Stomach smooth muscle (tissue), 2 donors: ENCODE results near the gene RFTN1.

Experiments
- H3K27ac ChIP-seq: one replicate; pipeline ENCODE4 v1.7.0; 2013; ENCODE audit warnings: mild to moderate bottlenecking, low read length, inconsistent platforms
- H3K27me3 ChIP-seq, 2 donors: one replicate each; pipeline ENCODE4 v1.7.0; 2013; ENCODE audit warnings: low read length in 2 of 2; ENCODE audit not compliant: insufficient read depth in 2 of 2, control insufficient read depth in 1 of 2
- H3K36me3 ChIP-seq, 2 donors: one replicate each; pipeline ENCODE4 v1.7.0; 2013; ENCODE audit warnings: low read length in 2 of 2; ENCODE audit not compliant: control insufficient read depth in 2 of 2, insufficient read depth in 2 of 2
- H3K4me1 ChIP-seq: one replicate; pipeline ENCODE4 v1.7.0; 2013; ENCODE audit warnings: low read length; ENCODE audit not compliant: control insufficient read depth, insufficient read depth
- H3K4me3 ChIP-seq, 2 donors: one replicate each; pipeline ENCODE4 v1.7.0; 2013; ENCODE audit warnings: low read length in 2 of 2
- H3K9ac ChIP-seq, 2 donors: one replicate each; pipeline ENCODE4 v1.7.0; 2013; ENCODE audit warnings: low read length in 2 of 2, mild to moderate bottlenecking in 1 of 2
- H3K9me3 ChIP-seq, 2 donors: one replicate each; pipeline ENCODE4 v1.7.0; 2013; ENCODE audit warnings: low read length in 2 of 2; ENCODE audit not compliant: control insufficient read depth in 2 of 2
- donor health status: healthy.
- donor health status: Pancreatic carcinoma.

The RFTN1 gene

GRCh38 chr3:16476636-16477035 lies 36.9 kb downstream of the RFTN1 start:
- no peaks in the 10 kb centered on the region for H3K9me3 ChIP-seq
- no peaks in the 10 kb centered on the region for H3K36me3 ChIP-seq
- no peak overlapping the region for H3K4me3 ChIP-seq
- no peak overlapping the region for H3K27ac ChIP-seq
- no peaks in the 10 kb centered on the region for H3K27me3 ChIP-seq
- no peaks in the 10 kb centered on the region for H3K4me1 ChIP-seq
- H3K9ac ChIP-seq = no peak overlapping the region

DNA sequence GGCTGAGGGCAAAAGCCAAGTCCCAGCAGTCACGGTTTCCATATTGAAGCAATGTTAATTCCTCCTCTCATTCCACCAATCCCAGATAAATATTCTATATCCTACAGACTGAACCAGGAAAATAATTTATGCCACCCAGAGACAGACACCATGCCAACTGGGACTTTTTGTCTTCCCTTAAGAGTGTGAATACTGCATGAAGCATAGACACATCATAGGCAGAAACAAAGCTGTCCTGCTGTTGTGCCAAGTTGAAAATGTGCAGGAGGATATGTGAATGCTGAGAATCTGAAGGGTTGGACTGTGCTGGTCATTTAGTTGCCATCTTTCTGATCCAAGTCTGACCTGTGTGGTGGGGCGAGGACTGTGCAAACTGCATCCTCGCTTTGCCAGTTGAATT lies 37.7 kb downstream of the RFTN1 start:
- no peaks in the 10 kb centered on the region for H3K4me1 ChIP-seq
- no peaks in the 10 kb centered on the region for H3K9me3 ChIP-seq
- no peak overlapping the region for H3K4me3 ChIP-seq
- no peaks in the 10 kb centered on the region for H3K27me3 ChIP-seq
- H3K9ac ChIP-seq = no peak overlapping the region
- H3K27ac ChIP-seq = no peak overlapping the region
- H3K36me3 ChIP-seq = no peaks in the 10 kb centered on the region

- Histone ChIP-seq H3K9me3 (peaks cover 0 to 5% of the 10 kb centered on the region in 2 donors), H3K27ac (no peak overlapping the region), H3K4me1 (no peaks in the 10 kb centered on the region), H3K9ac (no peak overlapping the region), H3K36me3 (no peaks in the 10 kb centered on the region), H3K4me3 (no peak overlapping the region), H3K27me3 (no peaks in the 10 kb centered on the region)
These were observed 38.6 kb downstream of the RFTN1 start for GRCh38 chr3:16474920-16475319.

GRCh38 chr3:16474216-16474615 lies 39.3 kb downstream of the RFTN1 start:
- H3K9ac ChIP-seq = no peak overlapping the region
- H3K4me3 ChIP-seq = no peak overlapping the region
- peaks cover 3 to 5% of the 10 kb centered on the region in 2 donors for H3K9me3 ChIP-seq
- H3K27ac ChIP-seq = no peak overlapping the region
- H3K4me1 ChIP-seq = peaks cover 3% of the 10 kb centered on the region
- H3K36me3 ChIP-seq = no peaks in the 10 kb centered on the region
- no peaks in the 10 kb centered on the region for H3K27me3 ChIP-seq

- no peak overlapping the region for H3K4me3 ChIP-seq
- no peak overlapping the region for H3K9ac ChIP-seq
- peaks cover 3 to 5% of the 10 kb centered on the region in 2 donors for H3K9me3 ChIP-seq
- no peaks in the 10 kb centered on the region for H3K36me3 ChIP-seq
- H3K27me3 ChIP-seq = no peaks in the 10 kb centered on the region
- H3K4me1 ChIP-seq = peaks cover 7% of the 10 kb centered on the region
- peak overlapping the region; percentile 18 for H3K27ac ChIP-seq
These were observed 40.9 kb downstream of the RFTN1 start for GRCh38 chr3:16472593-16472992.

GRCh38 chr3:16471897-16472296 lies 41.6 kb downstream of the RFTN1 start:
- no peak overlapping the region for H3K4me3 ChIP-seq
- no peak overlapping the region for H3K27ac ChIP-seq
- H3K36me3 ChIP-seq = no peaks in the 10 kb centered on the region
- H3K27me3 ChIP-seq = no peaks in the 10 kb centered on the region
- peaks cover 7% of the 10 kb centered on the region for H3K4me1 ChIP-seq
- no peak overlapping the region for H3K9ac ChIP-seq
- H3K9me3 ChIP-seq = peaks cover 3 to 5% of the 10 kb centered on the region in 2 donors

- Histone ChIP-seq H3K36me3 (no peaks in the 10 kb centered on the region), H3K9ac (no peak overlapping the region), H3K9me3 (peaks cover 3 to 5% of the 10 kb centered on the region in 2 donors), H3K4me3 (no peak overlapping the region), H3K27me3 (no peaks in the 10 kb centered on the region), H3K27ac (no peak overlapping the region), H3K4me1 (peaks cover 7% of the 10 kb centered on the region)
These were observed 42.9 kb downstream of the RFTN1 start for GRCh38 chr3:16470590-16470989.

DNA sequence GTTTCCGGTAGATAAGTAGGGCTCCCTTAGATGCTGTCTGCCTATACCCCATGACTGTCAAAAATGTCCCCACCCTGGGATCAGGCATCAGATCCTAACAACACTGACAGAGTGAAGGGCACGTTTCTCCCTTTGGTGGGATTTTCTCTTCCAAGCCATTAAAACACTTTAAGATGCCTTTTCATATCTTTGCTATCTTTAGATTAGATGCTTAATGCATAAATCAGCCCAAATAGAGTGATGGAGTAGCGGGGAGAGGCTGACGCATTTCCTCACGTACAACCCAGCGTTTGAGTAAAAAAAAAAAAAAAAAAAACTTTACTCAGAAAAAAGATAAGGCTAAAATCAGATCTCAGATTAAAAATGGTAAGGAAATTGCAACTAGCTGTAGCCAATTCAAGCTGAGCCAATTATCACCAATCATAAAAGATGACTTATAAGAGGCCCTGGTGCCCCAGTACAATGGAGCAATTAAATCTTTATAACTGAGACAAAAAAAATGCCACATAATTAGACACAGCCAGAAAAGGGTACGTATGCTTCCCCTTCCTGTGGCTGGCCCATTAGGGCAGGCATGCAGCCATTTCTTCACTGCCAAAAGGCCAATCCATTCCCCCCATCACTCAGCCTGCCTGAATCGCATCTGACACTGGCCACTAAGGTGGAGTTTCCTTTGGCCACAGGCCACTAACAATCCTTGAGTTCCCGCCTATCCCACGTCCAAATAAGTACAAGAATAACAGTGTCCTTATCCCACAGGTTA lies 45.0 kb downstream of the RFTN1 start:
- Histone ChIP-seq H3K9ac (no peak overlapping the region), H3K36me3 (no peaks in the 10 kb centered on the region), H3K4me1 (peaks cover 7% of the 10 kb centered on the region), H3K27me3 (no peaks in the 10 kb centered on the region), H3K9me3 (peaks cover 3 to 5% of the 10 kb centered on the region in 2 donors), H3K27ac (no peak overlapping the region), H3K4me3 (no peak overlapping the region)

DNA sequence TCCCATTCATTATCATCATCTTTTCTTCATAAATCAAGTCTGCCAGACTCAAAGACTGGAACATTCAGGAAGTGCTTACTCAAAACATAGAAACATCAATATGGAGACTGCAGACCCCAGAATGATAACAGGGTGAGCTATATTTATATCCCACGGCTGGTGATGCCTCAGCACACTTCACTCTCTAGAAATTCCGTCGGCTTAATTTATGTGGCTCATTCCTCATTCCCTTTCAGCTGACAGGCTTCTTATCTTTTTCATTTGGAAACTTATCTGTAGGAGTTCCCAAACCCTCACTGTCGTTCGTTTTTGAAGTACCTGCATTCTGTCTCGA lies 45.5 kb downstream of the RFTN1 start:
- no peak overlapping the region for H3K4me3 ChIP-seq
- no peaks in the 10 kb centered on the region for H3K36me3 ChIP-seq
- H3K27ac ChIP-seq = no peak overlapping the region
- H3K27me3 ChIP-seq = no peaks in the 10 kb centered on the region
- peaks cover 7% of the 10 kb centered on the region for H3K4me1 ChIP-seq
- no peak overlapping the region for H3K9ac ChIP-seq
- peaks cover 3 to 5% of the 10 kb centered on the region in 2 donors for H3K9me3 ChIP-seq

DNA sequence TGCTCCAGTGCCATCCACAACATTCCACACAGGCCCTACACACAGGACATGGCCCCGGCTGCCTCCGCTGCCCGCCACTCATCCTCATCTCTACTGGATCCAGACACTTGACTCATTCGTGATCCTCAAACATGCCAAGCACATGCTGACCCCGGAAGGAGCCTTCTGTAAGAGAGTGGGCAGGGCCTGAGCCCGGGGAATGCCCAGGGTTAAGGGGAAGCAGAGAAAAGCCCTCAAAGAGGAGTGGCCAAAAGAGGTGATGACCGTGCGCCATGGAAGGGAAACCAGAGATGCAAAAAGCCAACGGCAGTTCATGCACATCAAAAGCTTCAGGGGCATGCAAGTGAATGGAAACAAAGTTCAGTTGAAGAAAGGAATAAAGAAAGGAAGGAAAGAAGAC lies 46.1 kb downstream of the RFTN1 start:
- H3K4me1 ChIP-seq = peaks cover 7% of the 10 kb centered on the region

GRCh38 chr3:16466822-16467221 lies 46.7 kb downstream of the RFTN1 start:
- H3K27ac ChIP-seq = no peak overlapping the region
- no peak overlapping the region for H3K4me3 ChIP-seq
- H3K4me1 ChIP-seq = peaks cover 7% of the 10 kb centered on the region
- no peaks in the 10 kb centered on the region for H3K36me3 ChIP-seq
- no peak overlapping the region for H3K9ac ChIP-seq
- peaks cover 3 to 5% of the 10 kb centered on the region in 2 donors for H3K9me3 ChIP-seq
- no peaks in the 10 kb centered on the region for H3K27me3 ChIP-seq

More for the DNA sequence above, 46.1 kb downstream of the RFTN1 start:
- no peaks in the 10 kb centered on the region for H3K36me3 ChIP-seq
- no peak overlapping the region for H3K27ac ChIP-seq
- H3K9ac ChIP-seq = no peak overlapping the region
- H3K4me3 ChIP-seq = no peak overlapping the region
- H3K9me3 ChIP-seq = peaks cover 3 to 5% of the 10 kb centered on the region in 2 donors
- no peaks in the 10 kb centered on the region for H3K27me3 ChIP-seq
